Caco-2 (cell line): ENCODE results near the gene LRRC1. TPM values are rescaled to one million over a fixed set of nuclear protein-coding genes. Genes with fewer than 3 reads are reported as not detected.
"Not testable (repeated sequence)": the region's sequence is repeated elsewhere in the genome, so short reads cannot be mapped to it uniquely, and the experiment has no call there.

ENCODE experiments used
- BruUV-seq: library from RNA; stranded (reverse); fragments of 400-500 nt; replicated peaks from 2 replicates; lab custom pipeline; 2021; lab: Mats Ljungman, UMichigan
- CTCF ChIA-PET: fragments of 300-600 bp; sonication (Branson Sonifier 250); formaldehyde crosslinking; loops from one replicate; lab custom pipeline; 2022; ENCODE audit warnings: antibody characterized with exemption; lab: Charles Lee
- POLR2A ChIA-PET: fragments of 300-600 bp; sonication (Branson Sonifier 250); formaldehyde crosslinking; loops from one replicate; lab custom pipeline; 2022; ENCODE audit warnings: antibody characterized with exemption; lab: Charles Lee
- DNase-seq, 2 experiments: peaks; one replicate each; pipeline versions ENCODE4 v3.0.0 to v3.0.0-alpha.2; 2020 to 2022
- H3K27me3 ChIP-seq: replicated peaks from 2 replicates; pipeline ENCODE4 v1.6.0; 2011; ENCODE audit warnings: low read length; ENCODE audit not compliant: control insufficient read depth, insufficient read depth
- H3K36me3 ChIP-seq: 2 replicates; pipeline ENCODE4 v1.5.1; 2011; ENCODE audit warnings: low read length; ENCODE audit not compliant: control insufficient read depth, insufficient read depth
- H3K4me1 ChIP-seq: fragments of 250-450 bp; sonication (Bioruptor Pico); 2 replicates; pipeline ENCODE4 v1.5.1; 2020; ENCODE audit warnings: mild to moderate bottlenecking
- H3K4me3 ChIP-seq: 2 replicates; pipeline ENCODE4 v1.5.1; 2011; ENCODE audit warnings: low read depth, mild to moderate bottlenecking, control low read depth, low read length
- H3K9me3 ChIP-seq: fragments of 250-450 bp; sonication (Bioruptor Pico); 2 replicates; pipeline ENCODE4 v1.5.1; 2020; ENCODE audit warnings: mild to moderate bottlenecking, moderate library complexity
- H3K27ac Mint-ChIP-seq: one replicate; pipeline ENCODE4 v1.8.0; 2022; ENCODE audit warnings: mixed read lengths; ENCODE audit not compliant: unreplicated experiment
- H3K27me3 Mint-ChIP-seq: one replicate; pipeline ENCODE4 v1.8.0; 2022; ENCODE audit warnings: mixed read lengths; ENCODE audit not compliant: insufficient read depth, unreplicated experiment
- H3K36me3 Mint-ChIP-seq: one replicate; pipeline ENCODE4 v1.8.0; 2022; ENCODE audit warnings: mild to moderate bottlenecking, mixed read lengths; ENCODE audit not compliant: insufficient read depth, unreplicated experiment
- H3K4me1 Mint-ChIP-seq: one replicate; pipeline ENCODE4 v1.8.0; 2022; ENCODE audit warnings: low read depth, mixed read lengths; ENCODE audit not compliant: unreplicated experiment
- H3K4me3 Mint-ChIP-seq: one replicate; pipeline ENCODE4 v1.8.0; 2022; ENCODE audit warnings: mild to moderate bottlenecking, moderate library complexity, mixed read lengths; ENCODE audit not compliant: unreplicated experiment
- H3K9me3 Mint-ChIP-seq: one replicate; pipeline ENCODE4 v1.8.0; 2022; ENCODE audit warnings: mixed read lengths; ENCODE audit not compliant: unreplicated experiment
- intact Hi-C: fragments of 100-400 bp; cut with micrococcal nuclease; formaldehyde crosslinking; loops from one replicate; pipeline ENCODE4 v1.10.0; 2022; ENCODE audit not compliant: unreplicated experiment
- total RNA-seq: library from RNA; stranded (reverse); gene quantifications from 2 replicates; pipeline ENCODE4 v1.2.3, GENCODE V29; 2022
- TF ChIP-seq, protein P1 (sequence below), 2 experiments: fragments of 200-600 bp in 1 of 2; IDR thresholded peaks; 1 replicate in 1 of 2; 2 replicates in 1 of 2; pipeline versions ENCODE4 v1.5.1 to v1.8.0; 2011 to 2022; ENCODE audit warnings: antibody characterized with exemption in 1 of 2, control low read depth in 1 of 2, inconsistent platforms in 1 of 2, low read depth in 1 of 2, low read length in 1 of 2, mild to moderate bottlenecking in 1 of 2, moderate library complexity in 1 of 2; ENCODE audit not compliant: insufficient read depth in 1 of 2, severe bottlenecking in 1 of 2, unreplicated experiment in 1 of 2

LRRC1 gene
- total RNA-seq, 1 experiment from 2014 or later, result 60.8 TPM

DNA sequence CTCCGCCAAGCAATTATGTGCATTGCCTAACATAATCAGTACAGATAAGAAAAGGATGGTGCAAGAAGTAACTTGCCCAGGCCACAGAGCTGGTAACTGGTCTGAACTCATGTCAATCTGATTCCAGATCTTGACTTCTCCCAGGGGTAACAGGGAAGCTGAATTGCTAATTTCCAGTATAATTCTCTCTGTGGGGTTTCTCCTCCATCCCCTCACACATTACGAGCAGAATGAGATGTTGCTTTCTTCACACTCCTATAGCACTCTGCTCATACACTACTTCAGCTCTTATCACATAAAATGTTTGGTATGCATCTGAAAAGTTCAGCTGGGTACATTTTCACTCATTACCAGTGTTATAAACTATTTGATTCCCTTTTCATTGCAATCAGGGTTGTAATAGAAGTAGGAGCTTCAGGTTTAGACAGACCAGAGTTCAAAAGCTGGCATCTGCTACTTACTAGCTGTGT lies 24.0 kb upstream of the LRRC1 start:
- TF ChIP-seq, protein P1, sequence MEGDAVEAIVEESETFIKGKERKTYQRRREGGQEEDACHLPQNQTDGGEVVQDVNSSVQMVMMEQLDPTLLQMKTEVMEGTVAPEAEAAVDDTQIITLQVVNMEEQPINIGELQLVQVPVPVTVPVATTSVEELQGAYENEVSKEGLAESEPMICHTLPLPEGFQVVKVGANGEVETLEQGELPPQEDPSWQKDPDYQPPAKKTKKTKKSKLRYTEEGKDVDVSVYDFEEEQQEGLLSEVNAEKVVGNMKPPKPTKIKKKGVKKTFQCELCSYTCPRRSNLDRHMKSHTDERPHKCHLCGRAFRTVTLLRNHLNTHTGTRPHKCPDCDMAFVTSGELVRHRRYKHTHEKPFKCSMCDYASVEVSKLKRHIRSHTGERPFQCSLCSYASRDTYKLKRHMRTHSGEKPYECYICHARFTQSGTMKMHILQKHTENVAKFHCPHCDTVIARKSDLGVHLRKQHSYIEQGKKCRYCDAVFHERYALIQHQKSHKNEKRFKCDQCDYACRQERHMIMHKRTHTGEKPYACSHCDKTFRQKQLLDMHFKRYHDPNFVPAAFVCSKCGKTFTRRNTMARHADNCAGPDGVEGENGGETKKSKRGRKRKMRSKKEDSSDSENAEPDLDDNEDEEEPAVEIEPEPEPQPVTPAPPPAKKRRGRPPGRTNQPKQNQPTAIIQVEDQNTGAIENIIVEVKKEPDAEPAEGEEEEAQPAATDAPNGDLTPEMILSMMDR (IDR thresholded peaks at IDR 0.05; ENCODE audit: insufficient read depth in 1 of 2, low read depth in 1 of 2, low read length in 1 of 2, severe bottlenecking in 1 of 2, unreplicated experiment in 1 of 2), result no peak
- ChIA-PET CTCF (interaction anchor here (0.7 kb wide), 1 partner anchor 36 kb away, joined by 3 read pairs; no protein-coding TSS in a partner anchor), POLR2A (interaction anchor here (0.6 to 3.1 kb wide), 3 partner anchors 23 to 37 kb away, joined by 3 to 36 read pairs (median 7); partner anchors contain the start of gene LRRC1)
- Histone ChIP-seq H3K4me3 (no peak overlapping the region), H3K27me3 (no peaks in the 10 kb centered on the region), H3K36me3 (no peaks in the 10 kb centered on the region), H3K4me1 (peaks cover 34% of the 10 kb centered on the region), H3K9me3 (peaks cover 6% of the 10 kb centered on the region; the same call in 1 of the 2 replicates)
- DNase-seq, result peak; percentile 49 to 58
- Mint-ChIP-seq H3K36me3 (peaks cover 13% of the 10 kb centered on the region), H3K4me1 (peaks cover 44% of the 10 kb centered on the region), H3K4me3 (no peak overlapping the region), H3K27me3 (no peaks in the 10 kb centered on the region), H3K27ac (no peak overlapping the region), H3K9me3 (peaks cover 19% of the 10 kb centered on the region)
- BruUV-seq, result no TSS peak
- intact Hi-C loops, result no loop called here

- H3K4me3 ChIP-seq, result no peak overlapping the region
- peaks cover 22% of the 10 kb centered on the region for H3K4me1 ChIP-seq
- H3K4me1 Mint-ChIP-seq, result peaks cover 38% of the 10 kb centered on the region
- H3K9me3 Mint-ChIP-seq, result peaks cover 10% of the 10 kb centered on the region
- POLR2A ChIA-PET, result interaction anchor here (3.1 kb wide), 1 partner anchor 22 kb away, joined by 36 read pairs; the partner anchor contains the start of gene LRRC1
- peaks cover 13% of the 10 kb centered on the region for H3K36me3 Mint-ChIP-seq
- no peaks in the 10 kb centered on the region for H3K36me3 ChIP-seq
- no TSS peak for BruUV-seq
- TF ChIP-seq, protein P1 (IDR thresholded peaks at IDR 0.05; ENCODE audit: insufficient read depth in 1 of 2, low read depth in 1 of 2, low read length in 1 of 2, severe bottlenecking in 1 of 2, unreplicated experiment in 1 of 2), result no peak
- H3K27ac Mint-ChIP-seq, result peak overlapping the region; percentile 29
- no peaks in the 10 kb centered on the region for H3K27me3 ChIP-seq
- H3K9me3 ChIP-seq, result peaks cover 6% of the 10 kb centered on the region; the same call in 1 of the 2 replicates
- no peaks in the 10 kb centered on the region for H3K27me3 Mint-ChIP-seq
- CTCF ChIA-PET, result no interaction called here
- DNase-seq, result no peak
- intact Hi-C loops, result no loop called here
- no peak overlapping the region for H3K4me3 Mint-ChIP-seq
These were observed 22.8 kb upstream of the LRRC1 start for GRCh38 chr6:53771785-53772624.

DNA sequence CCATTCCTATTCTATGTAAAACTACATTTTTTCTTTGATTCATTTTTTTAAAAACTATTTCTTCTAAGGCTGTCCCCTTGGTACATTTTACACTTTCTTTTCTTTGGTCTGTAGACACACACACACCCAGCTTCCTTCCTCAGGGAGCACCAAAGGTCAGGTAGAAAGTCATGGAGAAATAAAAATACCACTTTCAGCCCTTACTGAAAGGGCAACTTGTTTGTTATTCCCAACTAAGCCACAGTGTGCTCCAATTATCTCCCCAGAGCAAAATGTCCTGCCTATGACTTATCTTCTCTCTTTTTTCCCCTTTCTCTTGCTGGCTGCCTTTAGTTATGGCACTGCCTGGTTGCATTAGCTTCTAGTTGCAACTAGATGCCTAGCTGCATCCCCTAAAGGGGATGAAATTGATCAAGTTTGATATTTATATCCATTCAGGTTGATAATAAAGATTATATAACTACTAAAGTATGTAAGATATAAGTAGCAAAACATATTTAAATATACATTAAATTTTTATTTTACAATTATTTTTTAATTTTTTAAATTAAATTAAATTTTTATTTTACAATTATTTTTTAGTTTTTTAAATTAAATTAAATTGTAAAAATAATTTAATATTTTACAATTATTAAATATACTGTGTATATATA lies 21.6 kb upstream of the LRRC1 start:
- intact Hi-C loops, result no loop called here
- BruUV-seq, result no TSS peak
- Mint-ChIP-seq H3K4me3 (no peak overlapping the region), H3K27ac (no peak overlapping the region), H3K27me3 (no peaks in the 10 kb centered on the region), H3K9me3 (peaks cover 10% of the 10 kb centered on the region), H3K4me1 (peaks cover 35% of the 10 kb centered on the region), H3K36me3 (peaks cover 10% of the 10 kb centered on the region)
- ChIA-PET CTCF (no interaction called here), POLR2A (no interaction called here)
- Histone ChIP-seq H3K9me3 (peaks cover 6% of the 10 kb centered on the region; the same call in 1 of the 2 replicates), H3K27me3 (no peaks in the 10 kb centered on the region), H3K36me3 (no peaks in the 10 kb centered on the region), H3K4me3 (no peak overlapping the region), H3K4me1 (peaks cover 18% of the 10 kb centered on the region)
- TF ChIP-seq, protein P1 (IDR thresholded peaks at IDR 0.05; ENCODE audit: insufficient read depth in 1 of 2, low read depth in 1 of 2, low read length in 1 of 2, severe bottlenecking in 1 of 2, unreplicated experiment in 1 of 2), result no peak
- no peak for DNase-seq

DNA sequence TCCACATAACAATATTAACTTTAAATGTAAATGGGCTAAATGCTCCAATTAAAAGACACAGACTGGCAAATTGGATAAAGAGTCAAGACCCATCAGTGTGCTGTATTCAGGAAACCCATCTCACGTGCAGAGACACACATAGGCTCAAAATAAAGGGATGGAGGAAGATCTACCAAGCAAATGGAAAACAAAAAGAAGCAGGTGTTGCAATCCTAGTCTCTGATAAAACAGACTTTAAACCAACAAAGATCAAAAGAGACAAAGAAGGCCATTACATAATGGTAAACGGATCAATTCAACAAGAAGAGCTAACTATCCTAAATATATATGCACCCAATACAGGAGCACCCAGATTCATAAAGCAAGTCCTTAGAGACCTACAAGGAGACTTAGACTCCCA lies 18.7 kb upstream of the LRRC1 start:
- Mint-ChIP-seq H3K4me1 (peaks cover 21% of the 10 kb centered on the region), H3K9me3 (peaks cover 19% of the 10 kb centered on the region), H3K36me3 (peaks cover 15% of the 10 kb centered on the region)
- H3K27me3 Mint-ChIP-seq, H3K36me3 ChIP-seq, H3K9me3 ChIP-seq, H3K4me1 ChIP-seq, POLR2A ChIA-PET, CTCF ChIA-PET, H3K4me3 ChIP-seq, H3K4me3 Mint-ChIP-seq, intact Hi-C loops, H3K27ac Mint-ChIP-seq, H3K27me3 ChIP-seq, DNase-seq, BruUV-seq: not testable (repeated sequence)
